SJCRH30 (cell line): ENCODE data around the gene RIMBP2. TPM values are rescaled to one million over a fixed set of nuclear protein-coding genes. Genes with fewer than 3 reads are reported as not detected.
"Not testable (repeated sequence)": the region's sequence is repeated elsewhere in the genome, so short reads cannot be mapped to it uniquely, and the experiment has no call there.

ENCODE experiments used
- DNase-seq, 2 experiments: peaks; one replicate each; pipeline ENCODE4 v3.0.0-alpha.2; 2015 to 2020
- H3K27ac ChIP-seq: fragments of 250-450 bp; sonication (Bioruptor Pico); 2 replicates; pipeline ENCODE4 v1.5.1; 2020; ENCODE audit warnings: mild to moderate bottlenecking, moderate library complexity
- H3K27me3 ChIP-seq: fragments of 250-450 bp; sonication (Bioruptor Pico); 2 replicates; pipeline ENCODE4 v1.5.1; 2020; ENCODE audit warnings: mild to moderate bottlenecking, moderate library complexity
- H3K36me3 ChIP-seq: fragments of 250-450 bp; sonication (Bioruptor Pico); 2 replicates; pipeline ENCODE4 v1.5.1; 2020; ENCODE audit warnings: mild to moderate bottlenecking, moderate library complexity
- H3K4me1 ChIP-seq: fragments of 250-450 bp; sonication (Bioruptor Pico); 2 replicates; pipeline ENCODE4 v1.5.1; 2020; ENCODE audit warnings: mild to moderate bottlenecking, moderate library complexity
- H3K4me3 ChIP-seq: fragments of 250-450 bp; sonication (Bioruptor Pico); 2 replicates; pipeline ENCODE4 v1.5.1; 2020; ENCODE audit warnings: mild to moderate bottlenecking, moderate library complexity
- H3K9me3 ChIP-seq: fragments of 250-450 bp; sonication (Bioruptor Pico); replicated peaks from 2 replicates; pipeline ENCODE4 v1.5.1; 2020; ENCODE audit warnings: mild to moderate bottlenecking, moderate library complexity
- total RNA-seq: library from RNA; depleted of rRNA; stranded (reverse); fragments of >200 nt; shearing (Covaris generic); gene quantifications from 2 replicates; pipeline ENCODE4 v1.2.3, GENCODE V29; 2014

RIMBP2 gene
- total RNA-seq, 1 experiment from 2014 or later = not detected

DNA sequence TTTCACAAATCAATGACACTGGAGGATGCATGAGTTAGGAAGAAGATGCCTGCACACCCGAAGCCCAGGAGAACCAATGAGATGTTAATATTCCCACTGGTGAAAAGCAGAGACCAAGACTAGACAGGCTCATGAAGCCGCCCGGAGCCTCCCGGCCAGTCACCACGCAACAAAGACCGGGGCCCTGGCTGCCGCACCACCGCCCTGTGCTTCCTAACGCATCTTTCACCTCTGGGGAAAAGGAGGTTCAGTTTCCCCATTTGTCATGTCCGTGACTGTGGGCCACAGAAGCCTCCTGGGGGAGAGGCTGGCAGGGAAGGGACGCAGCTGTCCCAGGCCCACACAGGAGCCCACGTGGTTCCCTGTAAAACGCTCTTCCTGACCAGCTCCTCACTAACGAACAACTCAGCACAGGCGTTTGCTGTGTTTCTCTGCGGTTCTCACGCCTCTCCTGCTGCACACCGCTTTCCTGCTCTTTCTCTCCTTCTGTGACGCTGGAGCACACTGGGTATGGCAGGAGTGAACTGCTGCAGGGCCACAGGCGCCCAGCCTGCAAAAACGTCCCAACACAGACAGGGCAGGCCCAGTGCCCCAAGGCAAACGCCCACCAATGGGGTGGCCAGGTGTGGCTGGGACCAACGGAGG lies 10.8 kb downstream of the RIMBP2 start:
- Histone ChIP-seq H3K9me3 (no peaks in the 10 kb centered on the region), H3K27ac (no peak overlapping the region), H3K27me3 (no peaks in the 10 kb centered on the region), H3K4me3 (no peak overlapping the region), H3K36me3 (no peaks in the 10 kb centered on the region), H3K4me1 (no peaks in the 10 kb centered on the region)
- no peak for DNase-seq

DNA sequence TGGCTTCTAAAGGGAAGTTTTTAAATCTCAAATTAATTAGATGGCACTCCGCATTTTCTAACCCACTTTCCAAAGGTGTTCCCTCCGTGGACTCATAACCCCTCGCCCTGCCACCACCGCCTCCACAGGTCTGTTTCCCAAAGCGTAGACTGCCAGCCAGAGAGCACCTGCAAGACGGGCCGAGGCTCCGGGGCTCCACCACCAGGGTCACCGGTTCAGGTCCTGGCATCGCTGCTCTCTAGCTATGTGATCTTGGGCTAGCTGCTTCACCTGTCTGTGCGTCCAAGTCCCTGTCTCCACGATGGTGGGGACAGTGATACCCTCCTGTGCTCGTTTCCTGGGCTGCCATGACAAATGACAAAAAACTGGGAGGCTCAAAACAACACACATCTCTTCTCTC lies 11.5 kb downstream of the RIMBP2 start:
- no peaks in the 10 kb centered on the region for H3K36me3 ChIP-seq
- no peak overlapping the region for H3K4me3 ChIP-seq
- H3K4me1 ChIP-seq = no peaks in the 10 kb centered on the region
- no peak overlapping the region for H3K27ac ChIP-seq
- no peaks in the 10 kb centered on the region for H3K27me3 ChIP-seq
- no peaks in the 10 kb centered on the region for H3K9me3 ChIP-seq
- no peak for DNase-seq

DNA sequence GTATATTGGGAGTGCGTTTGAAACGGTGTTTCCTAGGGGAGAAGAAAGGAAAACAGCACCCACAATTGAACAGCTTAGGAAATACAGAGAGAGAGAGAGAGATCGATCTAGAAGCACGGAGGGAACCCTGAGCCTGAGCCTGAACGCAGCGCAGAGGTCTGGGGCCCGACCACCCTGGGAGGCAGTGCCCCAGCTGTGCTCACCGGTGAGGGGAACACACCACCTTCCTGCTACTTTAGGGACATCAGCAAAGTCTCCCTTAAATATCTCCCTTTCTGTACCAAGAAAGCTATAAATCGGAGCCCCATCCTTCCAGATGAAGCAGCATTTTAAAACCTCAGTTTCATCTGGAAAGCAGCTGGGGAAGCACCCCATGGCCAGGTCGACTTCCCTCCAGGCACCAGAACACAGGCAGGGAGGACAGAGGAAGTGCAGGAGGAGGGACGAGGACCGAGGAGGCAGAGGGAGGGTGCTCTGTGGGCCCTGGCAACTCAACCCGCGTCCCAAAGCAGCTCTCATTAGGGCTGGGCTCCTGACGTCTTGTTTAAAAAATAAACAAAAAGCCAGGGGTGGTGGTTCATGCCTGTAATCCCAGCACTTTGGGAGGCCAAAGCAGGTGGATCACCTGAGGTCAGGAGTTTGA lies 12.2 kb downstream of the RIMBP2 start:
- Histone ChIP-seq H3K4me1 (no peaks in the 10 kb centered on the region), H3K27ac (no peak overlapping the region), H3K9me3 (no peaks in the 10 kb centered on the region)

DNA sequence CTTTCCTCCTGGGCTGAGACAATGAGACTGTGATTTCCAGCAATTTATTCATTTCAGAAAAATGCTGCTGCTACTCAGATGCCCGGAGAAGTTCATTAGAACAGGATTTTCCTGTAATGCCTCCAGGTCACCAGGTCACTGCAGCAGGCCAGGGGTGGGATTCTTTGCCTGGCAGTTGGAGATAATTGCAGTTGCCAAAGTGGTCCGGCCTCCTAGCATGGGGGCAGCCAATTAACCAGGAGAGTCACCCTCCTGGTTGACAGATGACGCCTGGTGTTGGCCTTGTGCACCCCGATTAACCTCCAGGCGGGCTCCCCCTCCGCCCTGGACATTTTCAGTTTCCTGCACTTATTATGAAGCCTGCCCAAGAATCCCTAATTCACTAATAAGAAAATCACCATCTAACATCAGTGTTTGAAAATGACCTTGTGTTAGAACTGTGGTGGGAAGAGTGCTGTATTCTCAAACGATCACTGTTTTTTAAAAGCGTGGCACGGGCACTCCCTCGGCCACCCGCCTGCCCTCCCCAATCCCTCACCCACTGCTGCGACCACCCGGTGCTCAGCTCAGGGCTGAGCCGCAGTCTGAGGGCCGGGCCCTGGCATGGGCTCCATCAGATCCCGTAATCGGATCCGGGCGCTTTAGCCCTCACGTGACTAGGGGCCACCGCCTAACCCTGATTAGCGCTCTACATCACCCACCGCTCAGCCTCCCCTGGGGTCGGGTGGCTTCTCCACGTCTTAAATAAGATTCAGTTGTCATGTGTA lies 12.9 kb downstream of the RIMBP2 start:
- H3K36me3 ChIP-seq = no peaks in the 10 kb centered on the region
- no peaks in the 10 kb centered on the region for H3K4me1 ChIP-seq
- H3K9me3 ChIP-seq = no peaks in the 10 kb centered on the region
- H3K4me3 ChIP-seq = no peak overlapping the region
- H3K27me3 ChIP-seq = no peaks in the 10 kb centered on the region
- DNase-seq = no peak
- no peak overlapping the region for H3K27ac ChIP-seq

More for the DNA sequence above, 12.2 kb downstream of the RIMBP2 start:
- Histone ChIP-seq H3K27me3 (no peaks in the 10 kb centered on the region), H3K4me3 (no peak overlapping the region), H3K36me3 (no peaks in the 10 kb centered on the region)
- no peak for DNase-seq

DNA sequence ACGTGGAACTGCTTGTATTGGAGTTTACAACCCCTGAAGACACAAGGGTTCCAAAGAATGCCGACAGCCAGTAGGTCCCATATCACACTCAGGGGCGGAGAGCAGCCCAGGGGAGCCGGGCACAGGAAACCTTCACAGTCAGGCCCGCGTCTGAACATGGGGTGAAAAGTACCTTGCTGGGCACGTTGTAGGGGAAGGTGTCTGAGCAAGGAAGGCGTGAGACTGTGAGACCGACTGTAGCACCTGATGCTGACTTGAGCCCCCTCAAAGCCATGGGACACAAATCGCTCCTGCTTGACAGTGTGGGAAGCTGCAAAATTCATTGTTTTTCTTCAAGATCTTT lies 14.7 kb downstream of the RIMBP2 start:
- no peaks in the 10 kb centered on the region for H3K9me3 ChIP-seq
- no peak for DNase-seq
- H3K36me3 ChIP-seq = no peaks in the 10 kb centered on the region

DNA sequence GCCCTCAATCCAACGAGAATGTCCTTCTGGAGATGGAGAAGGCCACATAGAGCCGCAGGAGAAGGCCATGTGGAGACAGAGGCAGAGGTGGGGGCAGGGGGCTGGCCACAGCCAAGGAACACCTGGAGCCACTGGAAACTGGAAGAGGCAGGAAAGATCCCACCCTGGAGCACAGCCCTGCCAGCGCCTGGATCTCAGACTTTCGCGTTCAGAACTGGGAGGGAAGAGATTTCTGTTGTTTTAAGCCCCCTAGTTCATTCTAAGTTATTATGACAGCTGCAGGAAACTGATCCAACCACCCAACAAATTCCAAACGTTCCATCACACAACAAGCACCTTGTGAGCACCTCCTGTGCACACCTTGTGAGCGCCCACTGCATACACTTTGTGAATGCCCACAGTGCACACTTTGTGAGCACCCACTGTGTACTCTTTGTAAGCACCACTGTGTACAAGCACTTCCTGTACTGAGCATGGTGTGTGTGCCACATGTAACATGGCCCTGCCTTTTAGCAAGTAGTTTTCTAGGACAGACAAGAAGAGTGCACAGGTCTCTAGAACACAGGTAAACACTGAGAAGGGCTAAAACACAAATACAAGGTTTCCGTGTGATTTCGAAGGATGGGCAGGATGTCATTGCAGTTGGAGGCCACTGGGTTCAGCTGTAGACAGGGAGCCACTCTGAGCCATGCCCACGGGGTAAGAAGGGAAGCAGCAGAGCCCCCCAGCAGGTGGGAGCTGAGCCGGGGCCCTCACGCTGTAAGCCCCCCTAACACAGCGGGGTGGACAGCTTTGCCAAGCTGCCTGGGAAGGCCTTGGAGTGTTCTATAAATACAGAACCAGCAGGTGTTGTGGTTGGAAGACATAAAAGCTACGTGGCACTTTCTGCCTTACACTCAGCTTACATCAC lies 15.4 kb downstream of the RIMBP2 start:
- no peaks in the 10 kb centered on the region for H3K9me3 ChIP-seq
- H3K27me3 ChIP-seq = peaks cover 3% of the 10 kb centered on the region; the same call in 1 of the 2 replicates
- H3K4me1 ChIP-seq = no peaks in the 10 kb centered on the region
- no peak overlapping the region for H3K4me3 ChIP-seq
- no peak for DNase-seq
- no peak overlapping the region for H3K27ac ChIP-seq
- H3K36me3 ChIP-seq = no peaks in the 10 kb centered on the region

More for the DNA sequence above, 14.7 kb downstream of the RIMBP2 start:
- H3K27me3 ChIP-seq = 0 out of 2 replicates have a peak, but pooled peaks cover 3% of the 10 kb centered on the region
- H3K4me3 ChIP-seq = no peak overlapping the region
- H3K27ac ChIP-seq = no peak overlapping the region
- no peaks in the 10 kb centered on the region for H3K4me1 ChIP-seq

DNA sequence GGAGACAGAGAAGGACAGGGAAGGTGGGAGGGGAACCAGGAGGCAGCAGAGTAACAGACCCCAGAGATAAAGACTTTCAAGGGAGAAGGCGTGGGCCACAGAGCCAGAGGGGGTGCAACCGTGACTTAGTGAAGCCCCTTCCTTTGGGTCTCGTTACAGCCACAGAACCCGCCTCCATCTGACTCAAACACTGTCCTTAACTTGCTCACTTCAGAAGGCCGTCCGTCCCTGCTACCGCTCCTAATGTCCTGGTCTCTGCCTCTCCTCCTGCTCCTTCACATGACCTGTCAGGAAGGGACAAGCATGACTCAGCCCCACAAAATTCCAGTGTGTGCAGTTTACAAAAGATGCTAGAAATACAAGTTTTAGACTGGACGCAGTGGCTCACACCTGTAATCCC lies 18.0 kb downstream of the RIMBP2 start:
- Histone ChIP-seq H3K36me3 (no peaks in the 10 kb centered on the region), H3K27me3 (peaks cover 3% of the 10 kb centered on the region; the same call in 1 of the 2 replicates), H3K4me3 (no peak overlapping the region), H3K27ac (no peak overlapping the region), H3K9me3 (no peaks in the 10 kb centered on the region), H3K4me1 (no peaks in the 10 kb centered on the region)
- no peak for DNase-seq

DNA sequence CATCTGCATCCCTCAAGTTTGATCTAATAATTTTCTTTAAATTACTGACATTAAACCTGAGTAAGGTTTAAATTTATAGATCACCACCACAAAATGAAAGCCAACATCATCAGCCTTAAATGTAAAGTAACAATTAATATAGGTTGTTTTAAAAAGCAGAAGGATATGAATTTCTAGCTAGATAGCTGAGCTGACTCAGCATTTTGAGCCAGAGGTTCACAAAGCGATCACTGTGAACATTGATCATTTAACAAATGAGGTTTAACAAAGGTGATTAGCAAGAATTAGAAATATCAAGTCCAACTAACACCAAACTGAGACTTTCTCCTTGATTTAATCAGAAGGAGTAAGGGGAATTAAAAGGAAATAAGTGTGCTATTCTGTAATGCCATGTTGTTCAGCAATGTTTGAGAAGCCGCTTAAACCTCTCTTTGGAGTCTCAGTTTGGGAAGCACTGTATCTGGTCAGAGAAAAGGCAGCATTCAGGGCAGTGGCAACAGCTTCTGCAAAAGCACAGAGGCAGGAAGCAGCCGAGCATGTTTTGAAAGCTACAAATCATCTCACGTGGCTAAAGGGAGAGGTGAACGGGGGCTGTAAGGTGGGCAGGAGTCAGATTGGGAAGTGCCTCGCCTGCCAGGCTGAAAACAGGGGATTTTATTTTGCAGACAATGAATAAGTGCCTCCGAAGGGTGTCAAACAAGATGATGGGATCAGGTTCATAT lies 19.6 kb downstream of the RIMBP2 start:
- Histone ChIP-seq H3K27me3 (peaks cover 3% of the 10 kb centered on the region; the same call in 1 of the 2 replicates), H3K4me1 (no peaks in the 10 kb centered on the region), H3K9me3 (no peaks in the 10 kb centered on the region), H3K36me3 (no peaks in the 10 kb centered on the region), H3K4me3 (no peak overlapping the region), H3K27ac (no peak overlapping the region)
- no peak for DNase-seq

DNA sequence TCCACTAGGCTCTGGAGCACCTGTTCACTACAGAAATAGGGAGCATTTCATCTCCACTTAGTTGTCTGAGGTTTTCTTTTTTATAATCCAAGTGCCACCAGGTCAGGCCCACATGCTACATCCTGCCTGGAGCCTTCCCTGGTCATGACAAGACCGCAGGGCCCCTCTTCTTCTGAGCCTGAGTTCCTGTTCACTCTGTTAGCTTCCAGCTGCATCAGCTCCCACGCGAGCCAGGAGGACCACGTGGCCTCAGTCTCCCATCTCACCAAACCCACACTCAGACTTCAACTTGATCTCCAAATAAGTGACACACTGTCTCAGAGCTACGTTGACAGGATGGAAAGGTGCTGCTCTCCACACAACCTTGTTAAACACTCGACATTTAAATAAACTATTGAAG lies 21.0 kb downstream of the RIMBP2 start:
- DNase-seq = no peak
- no peaks in the 10 kb centered on the region for H3K4me1 ChIP-seq
- H3K4me3 ChIP-seq = no peak overlapping the region
- H3K9me3 ChIP-seq = no peaks in the 10 kb centered on the region
- no peak overlapping the region for H3K27ac ChIP-seq
- peaks cover 3% of the 10 kb centered on the region; the same call in 1 of the 2 replicates for H3K27me3 ChIP-seq
- H3K36me3 ChIP-seq = no peaks in the 10 kb centered on the region

DNA sequence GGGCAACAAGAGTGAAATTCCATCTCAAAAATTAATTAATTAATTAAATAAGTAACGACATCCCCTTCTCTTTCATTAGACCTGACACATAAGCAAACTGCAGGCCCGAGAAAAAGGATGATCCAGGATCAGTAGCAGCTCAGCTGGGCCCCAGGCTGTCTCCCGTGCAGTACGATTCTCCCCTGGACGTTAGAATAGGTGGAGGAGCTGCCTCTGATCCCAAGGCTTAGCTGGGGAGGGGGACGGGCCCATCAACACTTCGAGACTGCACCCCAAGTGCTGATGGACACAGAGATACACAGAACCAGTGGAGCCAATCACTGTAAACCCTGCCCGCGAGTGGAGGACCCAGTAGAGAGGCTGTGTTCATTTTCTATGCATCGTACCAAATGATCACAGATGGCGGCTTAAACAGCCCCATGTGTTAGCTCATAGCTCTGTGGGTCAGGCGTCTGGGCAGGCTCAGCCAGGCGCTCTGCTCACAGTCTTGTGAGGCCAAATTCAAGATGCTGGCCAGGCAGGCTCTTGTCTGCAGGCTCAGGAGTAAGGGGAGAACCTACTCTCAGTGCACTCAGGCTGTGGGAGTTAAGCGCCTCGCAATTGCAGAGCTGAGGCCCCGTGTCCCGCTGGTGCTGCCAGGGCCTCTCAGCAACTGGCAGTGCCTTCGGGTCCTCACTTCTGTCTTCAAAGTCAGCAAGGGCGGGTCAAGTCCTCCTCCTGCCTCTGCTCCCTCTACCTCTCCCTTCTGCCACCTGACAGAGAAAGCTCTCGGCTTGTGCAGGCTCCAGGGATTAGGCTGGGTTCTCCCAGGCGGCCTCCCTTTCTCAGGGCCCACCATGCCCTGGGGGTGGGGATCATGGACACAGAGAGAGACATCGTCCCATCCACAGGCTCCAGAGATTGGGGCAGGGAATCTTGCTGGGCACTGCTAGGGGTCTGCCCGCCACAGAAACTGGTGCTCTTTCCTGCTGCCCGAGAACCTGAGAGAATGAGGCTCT lies 26.4 kb downstream of the RIMBP2 start:
- DNase-seq = no peak
- no peaks in the 10 kb centered on the region for H3K27me3 ChIP-seq
- no peaks in the 10 kb centered on the region for H3K4me1 ChIP-seq
- H3K27ac ChIP-seq = no peak overlapping the region
- H3K36me3 ChIP-seq = no peaks in the 10 kb centered on the region
- H3K9me3 ChIP-seq = no peaks in the 10 kb centered on the region
- H3K4me3 ChIP-seq = no peak overlapping the region

DNA sequence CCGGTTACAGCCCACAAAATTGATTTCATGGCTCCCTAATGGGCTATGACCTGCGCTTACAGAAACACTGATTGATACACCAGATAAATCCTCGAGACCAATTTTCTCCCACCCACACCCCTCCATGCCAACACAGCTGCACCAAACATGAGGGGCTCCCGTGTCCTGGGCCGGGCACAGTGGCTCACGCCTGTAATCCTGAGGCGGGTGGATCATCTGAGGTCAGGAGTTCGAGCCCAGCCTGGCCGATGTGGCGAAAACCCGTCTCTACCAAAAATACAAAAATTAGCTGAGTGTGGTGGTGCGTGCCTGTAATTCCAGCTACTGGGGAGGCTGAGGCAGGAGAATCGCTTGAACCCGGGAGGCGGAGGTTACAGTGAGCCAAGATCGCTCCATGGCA lies 27.1 kb downstream of the RIMBP2 start:
- not testable (repeated sequence) for H3K27me3 ChIP-seq, H3K4me3 ChIP-seq, H3K9me3 ChIP-seq, H3K27ac ChIP-seq, H3K36me3 ChIP-seq, DNase-seq, H3K4me1 ChIP-seq

DNA sequence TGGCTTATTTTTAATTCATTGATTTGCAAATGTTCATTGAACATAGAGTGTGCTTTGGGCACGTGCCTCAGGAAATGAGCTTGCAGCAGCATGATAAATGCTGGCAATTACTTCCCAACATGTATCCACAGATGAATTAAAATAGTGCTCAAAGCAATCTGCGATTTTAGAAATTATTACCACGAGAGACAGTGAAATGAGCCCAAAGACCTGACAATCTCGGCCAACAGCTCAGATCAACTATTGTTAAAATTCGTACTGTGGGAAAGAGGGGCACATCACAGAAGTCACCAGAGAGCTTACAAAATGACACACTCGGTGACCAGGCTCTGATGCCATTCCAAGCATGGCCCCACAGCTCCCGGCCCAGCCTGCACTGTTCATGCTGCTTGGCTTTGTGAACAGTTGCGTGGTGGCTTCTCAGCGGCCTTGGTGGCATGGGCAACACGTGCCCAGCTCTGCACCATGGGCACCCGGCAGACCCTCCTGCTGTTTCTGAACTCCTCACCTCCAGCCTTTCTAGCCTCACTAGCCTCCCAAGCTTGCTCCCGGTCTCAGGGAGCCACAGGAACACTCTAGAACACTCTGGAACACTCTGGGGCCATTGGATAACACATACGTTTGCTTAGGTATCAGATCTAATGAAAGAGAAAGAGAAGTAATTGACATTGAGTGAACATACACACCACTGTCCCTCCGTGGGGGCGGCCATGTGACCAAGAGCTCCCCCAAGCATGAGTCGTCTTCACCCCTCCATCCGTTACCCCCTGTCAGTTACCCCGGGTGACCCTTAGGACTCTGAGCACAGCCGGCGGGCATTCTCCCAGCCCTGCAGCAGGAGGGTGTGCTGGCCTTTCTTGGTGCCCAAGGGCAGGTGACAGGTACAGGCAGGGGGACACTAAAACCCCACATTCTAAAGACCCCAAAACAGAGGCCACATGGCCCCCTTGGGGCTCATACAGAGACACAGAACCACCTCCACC lies 28.0 kb downstream of the RIMBP2 start:
- Histone ChIP-seq H3K4me3 (no peak overlapping the region), H3K27me3 (peaks cover 4% of the 10 kb centered on the region; the same call in 1 of the 2 replicates), H3K36me3 (no peaks in the 10 kb centered on the region), H3K27ac (no peak overlapping the region), H3K4me1 (no peaks in the 10 kb centered on the region), H3K9me3 (no peaks in the 10 kb centered on the region)
- no peak for DNase-seq
